PFSK-1 (cell line): ENCODE data around the gene PHLPP1.

Source experiments
- POLR2AphosphoS5 ChIP-seq: IDR thresholded peaks from 2 replicates; pipeline ENCODE4 v1.6.1; 2012; ENCODE audit warnings: low read depth, mild to moderate bottlenecking, control low read depth, low read length, moderate library complexity
- REST ChIP-seq, 2 experiments: IDR thresholded peaks; 2 replicates each; pipeline versions ENCODE4 v1.6.1 to v1.8.0; 2011 to 2012; ENCODE audit warnings: low read depth in 2 of 2, low read length in 2 of 2, control low read depth in 1 of 2, inconsistent platforms in 1 of 2, mild to moderate bottlenecking in 1 of 2, moderate library complexity in 1 of 2; ENCODE audit not compliant: insufficient read depth in 1 of 2
- TAF1 ChIP-seq: IDR thresholded peaks from 2 replicates; pipeline ENCODE4 v1.6.1; 2012; ENCODE audit warnings: low read length, control low read depth, borderline replicate concordance; ENCODE audit not compliant: insufficient read depth

GRCh38 chr18:62964432-62964831 is 249.1 kb downstream of the PHLPP1 start:
- TF ChIP-seq TAF1 (no peak), POLR2AphosphoS5 (no peak), REST (IDR thresholded peaks at IDR 0.05; ENCODE audit: insufficient read depth in 1 of 2, low read depth in 2 of 2, low read length in 2 of 2) (no peak)
